ENCODE data around the gene CMC1. TPM values are rescaled to one million over a fixed set of nuclear protein-coding genes. Genes with fewer than 3 reads are reported as not detected.
"Not testable (repeated sequence)": the region's sequence is repeated elsewhere in the genome, so short reads cannot be mapped to it uniquely, and the experiment has no call there.

CMC1 gene
- polyA plus RNA-seq (2013, experiment 1 of 2; ENCODE audit: insufficient read length) = 20.7 TPM
- polyA plus RNA-seq (2013, experiment 2 of 2; ENCODE audit: insufficient read length) = 21.9 TPM

- DNase-seq = peak; percentile 96
Observed at GRCh38 chr3:28241221-28242160, at the start of gene CMC1. CMC1 (plus strand) TSS chr3:28241619; CDS start chr3:28241794, 175 bp downstream.

- no peak for DNase-seq
Observed at GRCh38 chr3:28198161-28198560, 43.3 kb upstream of the CMC1 start.

- no peak for DNase-seq
Observed at GRCh38 chr3:28198974-28199373, 42.4 kb upstream of the CMC1 start.

- DNase-seq = not testable (repeated sequence)
Observed at GRCh38 chr3:28199643-28200042, 41.8 kb upstream of the CMC1 start.

GRCh38 chr3:28200366-28200848 lies 41.0 kb upstream of the CMC1 start:
- not testable (repeated sequence) for DNase-seq

- no peak for DNase-seq
Observed at GRCh38 chr3:28206479-28206878, 34.9 kb upstream of the CMC1 start.

GRCh38 chr3:28207000-28207733 lies 34.3 kb upstream of the CMC1 start:
- DNase-seq = no peak

- no peak for DNase-seq
Observed at GRCh38 chr3:28210968-28211713, 30.3 kb upstream of the CMC1 start.

- DNase-seq = no peak
Observed at GRCh38 chr3:28212681-28213080, 28.7 kb upstream of the CMC1 start.

- DNase-seq = no peak
Observed at GRCh38 chr3:28215407-28215806, 26.0 kb upstream of the CMC1 start.

- no peak for DNase-seq
Observed at GRCh38 chr3:28218071-28218916, 23.1 kb upstream of the CMC1 start.

GRCh38 chr3:28218917-28219198 lies 22.6 kb upstream of the CMC1 start:
- no peak for DNase-seq

- DNase-seq = no peak
Observed at GRCh38 chr3:28224430-28224829, 17.0 kb upstream of the CMC1 start.

- no peak for DNase-seq
Observed at GRCh38 chr3:28226020-28226419, 15.4 kb upstream of the CMC1 start.

GRCh38 chr3:28228623-28229022 lies 12.8 kb upstream of the CMC1 start:
- DNase-seq = no peak

GRCh38 chr3:28232659-28233058 lies 8.8 kb upstream of the CMC1 start:
- no peak for DNase-seq

GRCh38 chr3:28234454-28234853 lies 7.0 kb upstream of the CMC1 start:
- DNase-seq = no peak

- no peak for DNase-seq
Observed at GRCh38 chr3:28239108-28239507, 2.3 kb upstream of the CMC1 start.

GRCh38 chr3:28240441-28240840 lies 978 bp upstream of the CMC1 start:
- no peak for DNase-seq

GRCh38 chr3:28242519-28242918 lies 1.1 kb downstream of the CMC1 start:
- no peak for DNase-seq

- DNase-seq = no peak
Observed at GRCh38 chr3:28243424-28244106, 2.1 kb downstream of the CMC1 start.
